AG08396 (cell line): Measurements from ENCODE around the gene ZMYND19.
"Not testable (repeated sequence)": the region's sequence is repeated elsewhere in the genome, so short reads cannot be mapped to it uniquely, and the experiment has no call there.

Source experiments
- DNase-seq: peaks from one replicate; pipeline ENCODE4 v3.0.0; 2012; ENCODE audit warnings: low spot score, mixed read lengths

Gene ZMYND19

DNA sequence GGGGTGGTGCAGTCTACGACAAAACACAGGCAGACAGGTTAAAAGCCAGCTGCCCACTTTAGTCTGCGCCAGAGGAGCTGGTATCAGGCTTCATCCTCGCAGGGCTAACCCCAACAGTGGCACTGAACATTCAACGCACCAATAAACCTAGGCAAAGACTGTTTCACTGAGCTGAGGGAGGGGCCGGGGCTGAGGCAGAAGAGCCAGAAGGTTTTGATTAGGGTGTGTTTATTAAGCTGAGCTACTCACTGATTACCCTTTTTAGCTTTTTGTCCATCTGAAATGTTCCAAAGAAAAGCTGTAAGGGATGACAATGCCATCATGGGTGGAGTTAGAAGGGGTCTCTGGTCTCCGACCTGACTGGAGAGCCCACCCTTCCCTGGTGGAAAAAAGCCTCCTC lies 1.4 kb downstream of the ZMYND19 start:
- no peak for DNase-seq

DNA sequence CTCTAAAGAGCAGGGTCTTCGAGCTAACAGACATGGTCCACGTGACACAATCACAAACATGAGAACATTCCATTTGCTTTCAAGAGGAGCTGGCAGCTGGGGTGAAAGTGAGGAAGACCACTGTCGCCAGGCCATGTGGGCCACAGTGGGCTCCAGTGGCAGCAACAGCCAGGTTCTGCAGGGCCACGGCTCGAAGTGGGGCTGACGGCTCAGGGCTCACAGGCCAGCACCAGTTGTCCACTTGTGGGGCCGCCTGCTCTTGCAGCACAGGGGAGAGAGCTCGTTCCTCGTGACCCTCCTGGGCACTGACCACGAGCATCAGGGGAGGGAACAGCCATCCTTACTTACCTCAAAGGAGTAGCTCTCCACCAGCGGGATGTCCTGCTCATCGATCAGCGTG lies 2.0 kb downstream of the ZMYND19 start:
- no peak for DNase-seq

DNA sequence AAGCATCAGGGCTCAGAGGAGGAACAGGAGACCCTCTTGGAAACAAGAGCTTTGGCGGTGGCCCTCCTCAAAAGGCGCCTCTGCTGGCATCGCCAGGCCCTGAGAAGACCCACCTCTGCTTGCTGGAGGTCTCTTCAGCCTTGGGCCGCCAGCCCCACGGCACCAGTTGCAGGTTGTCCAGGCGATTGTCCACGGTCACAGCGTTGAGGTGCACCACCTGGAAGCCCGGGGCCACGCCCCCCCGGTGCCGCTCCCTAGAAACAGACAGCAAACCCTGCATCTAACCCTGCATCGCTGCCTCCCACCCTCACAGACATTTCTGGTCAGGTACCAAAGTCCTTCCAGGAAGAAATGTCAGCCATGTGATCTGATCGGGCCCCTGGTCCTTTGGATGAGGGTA lies 3.5 kb downstream of the ZMYND19 start:
- DNase-seq: no peak

DNA sequence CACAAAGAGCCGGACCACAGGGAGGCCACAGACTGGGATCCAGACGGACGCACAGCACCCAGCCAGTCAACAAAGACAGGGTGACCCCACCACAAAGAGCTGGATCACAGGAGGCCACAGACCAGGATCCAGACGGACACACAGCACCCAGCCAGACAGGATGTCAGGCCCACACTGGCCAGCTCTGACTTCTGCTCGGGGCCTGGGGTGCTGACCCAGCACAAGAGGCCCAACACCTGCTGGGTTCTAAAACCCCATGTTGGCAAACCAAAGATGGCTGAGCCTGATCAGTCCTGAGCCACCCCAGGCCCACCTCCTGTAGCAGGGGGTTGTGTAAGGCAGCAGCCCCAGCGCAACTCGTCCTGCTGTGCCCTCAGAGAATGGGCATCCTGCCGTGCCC lies 6.4 kb downstream of the ZMYND19 start:
- no peak for DNase-seq

DNA sequence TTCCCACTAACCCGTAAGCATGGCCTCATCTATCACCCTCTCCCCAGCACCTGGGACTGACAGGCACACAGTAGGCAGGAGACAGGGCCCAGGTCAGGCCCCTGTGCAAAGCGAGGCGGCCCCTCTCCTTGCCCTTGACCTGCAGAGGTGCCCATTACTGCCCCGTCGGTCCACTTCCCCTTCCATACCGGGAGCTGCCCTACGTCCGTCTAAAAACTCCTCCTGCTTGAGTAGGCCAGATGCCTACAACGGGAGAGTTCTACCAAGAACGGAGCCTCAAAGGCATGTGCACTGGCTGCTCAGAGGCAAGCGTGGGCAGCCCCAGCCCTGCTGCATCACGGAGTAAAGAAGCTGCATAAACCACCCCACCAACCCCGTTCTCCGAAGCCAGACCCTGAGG lies 7.0 kb downstream of the ZMYND19 start:
- no peak for DNase-seq

DNA sequence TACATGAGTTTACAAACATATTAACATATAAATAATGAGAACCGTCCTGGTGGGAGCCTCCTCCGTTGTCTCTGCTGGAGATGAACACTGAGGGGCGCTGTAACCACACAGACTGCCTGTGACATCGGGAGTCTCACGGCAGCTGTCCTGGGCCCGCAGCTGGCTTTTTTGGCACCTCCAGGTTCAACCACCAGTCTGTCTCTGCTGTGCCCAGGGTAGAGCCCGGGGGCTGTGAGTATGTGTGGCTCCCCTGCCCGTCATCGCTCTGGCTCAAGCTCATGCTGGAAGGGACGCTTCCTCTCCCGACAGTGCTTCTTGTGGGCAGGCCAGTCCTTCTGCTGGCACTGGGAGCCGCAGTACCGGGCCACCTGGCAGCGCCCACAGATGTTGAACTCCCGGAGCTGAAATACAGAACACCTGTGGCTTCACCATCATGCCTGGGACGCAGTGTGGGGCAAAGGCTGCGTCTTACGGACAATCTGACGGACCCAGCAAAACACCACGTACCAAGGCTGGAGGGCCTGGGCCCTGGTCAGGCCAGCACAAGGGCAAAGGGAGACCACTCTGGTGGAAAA lies 7.9 kb downstream of the ZMYND19 start:
- DNase-seq: no peak

DNA sequence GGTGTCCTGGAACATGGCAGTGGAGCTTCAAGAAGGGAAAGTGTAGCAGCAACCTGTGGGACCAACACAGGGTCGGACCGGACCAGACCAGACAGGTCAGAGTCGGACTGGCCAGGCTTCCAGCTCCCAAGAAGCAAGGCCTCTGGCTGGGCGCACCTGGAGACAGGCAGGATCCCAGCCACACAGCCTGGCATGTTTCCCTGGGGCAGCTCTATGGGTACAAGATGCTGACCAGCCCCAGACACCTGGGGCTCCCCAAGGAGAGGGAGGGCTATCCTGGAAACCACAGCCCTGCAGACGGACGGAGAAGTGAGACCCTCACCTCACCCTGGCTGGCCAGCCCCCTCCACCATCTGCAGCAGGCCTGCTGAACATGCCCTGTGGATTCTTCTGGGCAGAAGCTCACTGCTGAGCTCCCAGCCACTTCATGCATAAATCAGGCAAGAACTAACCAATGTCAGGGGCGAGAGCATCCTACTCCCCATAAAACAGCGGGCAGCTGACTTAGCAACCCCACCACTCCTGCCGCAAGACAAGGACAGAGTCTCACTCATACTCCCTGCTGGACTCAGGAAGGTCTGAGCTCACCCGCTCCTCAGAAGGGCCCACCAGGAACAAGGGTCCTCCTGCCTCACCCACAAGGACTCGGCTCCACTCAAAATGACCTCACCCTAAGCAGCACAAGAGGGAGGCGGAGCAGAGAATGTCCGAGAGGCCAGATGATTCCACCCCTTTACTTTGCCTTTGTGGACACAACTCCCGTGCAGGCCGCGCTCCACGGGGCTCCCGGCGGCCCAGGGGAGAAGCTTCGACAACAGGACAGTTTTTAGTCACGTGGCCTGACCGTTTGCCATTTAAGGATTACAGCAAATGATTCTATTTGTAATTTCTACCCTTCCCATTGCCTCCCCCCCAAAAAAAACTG lies 8.7 kb downstream of the ZMYND19 start:
- DNase-seq: no peak

DNA sequence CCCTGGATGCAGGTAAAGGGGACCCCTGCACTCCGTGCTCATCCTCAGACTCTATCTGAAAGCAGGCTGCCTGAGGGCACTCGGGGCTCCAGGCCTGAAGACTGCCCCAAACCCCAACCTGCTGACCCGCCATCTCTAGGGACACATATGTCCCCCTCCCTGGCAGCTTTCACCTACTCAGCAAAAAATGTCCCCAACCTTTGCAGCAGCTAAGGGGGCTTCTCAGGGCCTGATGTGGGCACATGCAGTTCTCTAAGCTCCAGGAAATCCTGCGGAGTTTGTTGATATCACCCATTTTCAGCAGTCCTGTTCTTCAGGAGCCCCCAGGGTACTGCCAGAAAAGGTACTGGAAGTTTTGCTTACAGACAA lies 9.4 kb downstream of the ZMYND19 start:
- DNase-seq: no peak

DNA sequence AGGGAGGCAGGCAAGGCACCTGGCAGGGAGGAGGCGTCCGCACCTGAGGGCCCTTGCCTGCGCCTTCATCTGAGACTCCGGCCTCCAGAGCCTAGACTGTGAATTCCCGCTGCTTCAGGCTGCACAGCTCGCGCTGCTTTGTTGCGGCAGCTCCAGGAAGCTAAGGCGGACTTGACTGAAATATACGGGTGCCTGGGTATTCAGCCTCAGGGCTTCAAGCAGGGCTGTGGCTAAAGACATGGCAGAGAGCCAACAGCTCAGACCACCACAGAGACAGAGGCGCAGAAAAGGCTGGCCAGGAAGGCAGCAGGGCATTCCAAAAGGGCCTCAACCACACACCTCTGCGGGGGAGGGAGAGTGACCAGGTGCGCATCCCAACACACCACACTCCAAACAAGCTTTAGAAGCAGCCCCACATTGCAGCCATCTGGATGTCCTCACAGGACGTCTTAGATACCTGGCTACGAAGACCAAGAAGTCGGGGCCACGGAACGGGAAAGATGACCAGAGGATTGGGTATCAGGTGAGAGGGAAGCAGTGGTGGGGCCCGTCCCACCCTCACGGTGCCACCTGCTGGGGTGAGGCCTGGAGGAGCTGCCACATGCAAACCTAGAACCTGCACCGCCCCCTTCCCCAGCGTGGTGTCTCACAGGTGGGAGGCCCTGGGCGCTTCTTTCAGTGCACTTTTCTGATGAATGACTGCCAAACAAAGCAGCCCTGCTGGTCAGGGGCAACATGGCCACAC lies 9.9 kb downstream of the ZMYND19 start:
- no peak for DNase-seq

DNA sequence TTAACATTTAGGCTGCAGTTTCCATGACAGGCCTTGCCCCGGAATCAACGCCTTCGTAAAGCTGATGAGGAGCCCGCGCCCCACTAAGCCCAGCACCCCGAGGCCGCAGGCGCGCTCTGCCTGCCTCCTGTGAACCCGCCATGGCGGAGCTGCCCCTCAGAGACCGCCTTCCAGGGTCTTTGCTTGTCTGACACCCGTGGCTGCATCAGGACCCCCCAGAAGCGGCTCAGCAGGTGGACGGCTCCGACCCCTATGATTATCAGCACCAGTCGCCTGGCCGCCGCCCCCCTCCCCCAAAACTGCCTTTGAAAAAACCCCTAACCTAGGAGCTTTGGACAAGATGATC lies 11.1 kb downstream of the ZMYND19 start:
- no peak for DNase-seq

DNA sequence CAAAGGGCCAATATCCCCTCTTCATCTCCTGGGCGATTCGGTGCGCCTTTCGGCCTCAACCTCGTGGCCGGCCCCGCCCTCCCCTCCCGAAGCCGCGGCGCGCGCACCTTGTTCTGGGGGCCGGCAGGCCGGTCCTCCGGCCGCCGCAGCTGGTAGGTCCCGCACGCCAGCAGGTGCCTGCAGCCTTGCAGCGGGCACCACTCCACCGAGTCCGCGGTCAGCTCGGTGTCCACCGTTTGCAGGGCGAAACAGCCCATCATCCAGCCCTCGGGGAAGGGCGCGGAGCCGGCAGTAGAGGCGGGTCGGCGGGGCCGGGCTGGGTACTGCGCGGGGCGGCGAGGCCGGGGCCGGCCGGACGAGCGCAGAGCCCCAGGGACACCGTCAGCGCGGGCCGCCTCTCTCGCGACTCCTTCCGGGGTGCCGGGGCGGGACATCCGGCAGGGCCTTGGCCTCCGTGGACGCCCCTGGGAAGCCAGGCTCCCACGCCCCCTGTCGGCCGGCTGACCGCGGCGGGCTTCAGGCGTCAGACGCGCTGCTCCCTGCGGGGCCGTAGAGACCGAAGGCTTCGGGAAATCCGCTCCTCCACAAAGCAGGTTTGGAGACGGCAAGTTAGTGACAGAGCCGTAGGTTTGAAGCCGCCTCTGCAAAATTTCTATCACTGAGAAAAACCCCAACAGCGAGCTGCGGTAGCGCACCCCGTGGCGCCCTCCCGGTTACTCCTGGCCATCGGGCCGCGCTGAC lies 11.6 kb downstream of the ZMYND19 start, which contains the start of gene DPH7:
Gene DPH7 (minus strand): TSS at position 408 of the 741 bp plus-strand sequence. CDS start 148 bp downstream, at position 260.
- DNase-seq: peak; percentile 99

DNA sequence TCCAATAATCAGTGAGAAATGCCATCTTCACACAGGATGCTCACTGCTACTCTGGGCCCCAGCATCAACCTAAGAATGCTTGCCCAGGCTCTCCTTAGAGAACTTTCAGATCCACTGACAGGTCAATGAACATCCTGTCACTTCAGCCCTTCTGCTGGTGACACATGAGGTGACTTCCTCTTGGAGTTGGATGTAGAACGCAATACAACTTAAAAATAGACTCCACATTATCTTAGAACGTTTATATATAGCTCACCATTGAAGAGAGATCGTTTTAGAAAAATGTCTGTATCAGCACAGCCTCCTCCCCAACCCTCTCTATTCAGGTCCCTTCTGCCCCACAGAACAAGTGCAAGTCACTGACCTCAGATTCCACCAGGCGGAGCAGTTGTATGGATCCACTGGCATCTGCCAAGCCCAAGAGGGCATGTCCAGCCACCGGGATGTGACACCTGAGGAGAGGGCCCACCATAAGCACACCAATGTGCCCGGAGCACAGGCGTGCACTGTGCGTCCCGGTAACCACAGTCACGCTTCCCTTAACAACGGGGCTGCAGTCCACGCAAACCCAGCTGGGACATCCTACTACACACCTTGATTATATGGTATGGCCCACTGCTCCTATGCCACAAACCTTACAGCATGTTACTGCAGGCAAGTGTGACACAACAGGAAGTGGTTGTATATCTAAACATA lies 14.4 kb downstream of the ZMYND19 start:
- DNase-seq: no peak

DNA sequence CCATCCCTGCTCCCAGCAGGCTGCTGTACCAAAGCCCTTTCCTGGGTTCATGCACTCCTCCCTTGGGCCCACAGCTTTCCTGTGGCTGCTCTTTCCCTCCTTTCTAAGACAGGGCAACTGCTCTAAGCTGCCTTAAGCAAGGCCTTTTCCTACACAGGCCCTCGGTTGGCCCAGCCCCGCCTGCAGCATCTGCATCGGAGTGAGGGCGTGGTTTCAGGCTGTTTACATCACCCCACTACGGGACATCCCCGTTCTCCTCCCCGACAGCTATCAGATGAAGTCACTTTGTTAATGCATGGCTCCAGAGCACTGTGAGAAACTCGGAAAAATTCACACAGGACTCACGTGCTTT lies 15.0 kb downstream of the ZMYND19 start:
- DNase-seq: no peak

DNA sequence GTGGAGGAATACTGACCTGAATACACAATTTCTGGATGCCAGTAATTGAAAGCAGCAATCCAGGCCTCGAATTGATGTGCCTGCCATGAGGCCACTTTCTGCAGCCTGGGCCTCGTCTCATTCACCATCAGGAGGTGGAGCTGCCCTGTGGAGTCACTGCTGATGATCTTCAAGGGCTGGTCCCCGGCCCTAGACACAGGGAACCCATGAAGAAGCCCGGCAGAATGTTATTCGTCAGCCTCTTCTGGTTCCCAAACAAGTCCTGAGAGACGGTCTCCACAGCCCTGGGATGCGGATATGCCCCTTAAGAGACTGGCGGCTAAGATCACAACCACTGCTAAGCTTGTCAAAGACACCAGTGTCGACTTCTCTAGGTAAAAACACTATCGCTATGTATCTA lies 16.1 kb downstream of the ZMYND19 start:
- DNase-seq: no peak

DNA sequence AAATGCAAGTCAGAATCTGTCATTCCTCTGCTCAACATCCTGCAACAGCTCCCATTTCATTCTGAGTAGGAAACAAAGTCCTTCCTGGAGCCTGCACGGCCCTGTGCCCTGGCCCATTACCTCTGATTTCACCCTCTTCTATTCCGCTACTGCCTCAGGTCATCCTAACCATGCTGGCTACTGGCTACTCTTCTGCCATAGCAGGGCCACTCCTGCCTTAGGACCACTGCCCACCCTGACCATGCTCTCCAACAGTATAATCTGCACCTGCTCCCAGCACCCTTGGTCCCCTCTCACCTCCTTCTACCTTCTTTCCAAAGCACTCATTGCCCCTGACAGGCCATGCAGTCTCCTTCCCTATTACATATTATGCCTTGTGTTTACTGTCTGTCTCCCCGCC lies 19.7 kb downstream of the ZMYND19 start:
- no peak for DNase-seq

DNA sequence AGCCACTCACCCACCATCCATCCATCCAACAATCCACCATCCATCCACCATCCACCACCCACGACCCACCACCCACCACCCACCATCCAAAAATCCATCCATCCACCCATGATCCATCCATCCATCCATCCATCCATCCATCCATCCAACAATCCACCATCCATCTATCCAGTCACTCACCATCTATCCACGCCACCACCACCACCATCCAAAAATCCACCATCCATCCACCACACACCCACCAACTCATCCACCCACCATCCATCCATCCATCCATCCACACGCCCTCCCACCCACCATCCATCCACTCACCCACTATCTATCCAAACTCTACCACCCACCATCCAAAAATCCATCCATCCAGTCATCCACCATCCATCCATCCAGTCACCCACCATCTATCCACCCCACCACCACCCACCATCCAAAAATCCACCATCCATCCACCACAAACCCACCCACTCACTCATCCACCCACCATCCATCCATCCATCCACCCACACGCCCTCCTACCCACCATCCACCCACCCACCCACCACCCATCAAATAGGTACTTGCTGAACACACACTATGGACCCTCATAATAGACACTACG lies 20.6 kb downstream of the ZMYND19 start:
- no peak for DNase-seq

DNA sequence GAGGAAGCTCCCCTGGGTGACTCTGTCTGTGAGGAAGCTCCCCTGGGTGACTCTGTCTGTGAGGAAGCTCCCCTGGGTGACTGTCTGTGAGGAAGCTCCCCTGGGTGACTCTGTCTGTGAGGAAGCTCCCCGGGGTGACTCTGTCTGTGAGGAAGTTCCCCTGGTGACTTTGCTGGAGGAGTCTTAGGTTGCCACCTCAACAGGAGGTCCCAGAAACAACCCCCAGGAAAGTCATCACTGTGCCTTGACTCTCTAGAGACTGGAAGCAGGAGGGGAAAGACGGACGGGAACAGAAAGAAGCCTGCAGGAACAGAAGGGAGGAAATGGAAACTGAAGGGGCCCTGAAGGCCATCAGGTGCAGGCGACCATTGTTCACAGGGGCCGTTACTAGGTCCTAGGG lies 21.9 kb downstream of the ZMYND19 start:
- not testable (repeated sequence) for DNase-seq

DNA sequence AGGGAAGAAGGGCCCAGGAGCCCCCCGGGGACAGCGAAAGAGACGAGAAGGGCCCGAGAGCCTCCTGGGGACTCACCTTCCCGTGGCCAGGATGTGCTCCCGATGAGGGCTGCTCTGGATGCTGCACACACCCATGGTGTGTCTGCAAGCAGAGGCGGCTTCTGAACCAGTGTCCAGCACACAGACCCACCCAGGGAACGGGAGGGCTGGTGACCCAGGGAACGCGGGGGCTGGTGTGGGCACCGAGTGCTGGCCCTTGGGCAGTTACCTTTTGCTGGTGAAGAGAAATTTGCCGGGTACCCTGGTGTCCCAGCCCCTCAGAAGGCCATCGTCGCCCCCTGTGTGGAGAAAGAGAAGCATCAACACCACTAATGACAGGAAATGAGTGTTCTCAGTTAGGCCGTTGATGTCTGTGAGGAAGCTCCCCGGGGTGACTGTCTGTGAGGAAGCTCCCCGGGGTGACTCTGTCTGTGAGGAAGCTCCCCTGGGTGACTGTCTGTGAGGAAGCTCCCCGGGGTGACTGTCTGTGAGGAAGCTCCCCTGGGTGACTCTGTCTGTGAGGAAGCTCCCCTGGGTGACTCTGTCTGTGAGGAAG lies 25.4 kb downstream of the ZMYND19 start:
- no peak for DNase-seq

DNA sequence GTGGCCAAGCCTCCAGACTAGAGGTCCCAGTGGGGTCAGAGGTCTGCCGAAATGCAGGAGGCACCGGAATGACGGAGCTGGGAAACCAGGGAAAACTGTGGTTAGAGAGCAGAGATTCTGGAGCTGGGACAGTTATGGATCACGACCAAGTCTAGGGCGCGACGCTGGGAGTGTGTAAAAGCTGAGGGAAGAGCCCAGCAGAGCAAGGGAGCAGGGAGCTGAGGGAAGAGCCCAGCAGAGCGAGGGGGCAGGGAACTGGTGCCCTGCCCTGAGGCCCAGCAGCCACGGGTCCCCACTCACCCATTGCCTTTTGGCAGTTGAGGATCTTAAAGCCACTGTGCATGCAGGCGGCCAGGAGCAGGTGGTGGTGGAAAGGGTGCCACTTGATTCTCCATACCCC lies 26.2 kb downstream of the ZMYND19 start:
- DNase-seq: no peak

DNA sequence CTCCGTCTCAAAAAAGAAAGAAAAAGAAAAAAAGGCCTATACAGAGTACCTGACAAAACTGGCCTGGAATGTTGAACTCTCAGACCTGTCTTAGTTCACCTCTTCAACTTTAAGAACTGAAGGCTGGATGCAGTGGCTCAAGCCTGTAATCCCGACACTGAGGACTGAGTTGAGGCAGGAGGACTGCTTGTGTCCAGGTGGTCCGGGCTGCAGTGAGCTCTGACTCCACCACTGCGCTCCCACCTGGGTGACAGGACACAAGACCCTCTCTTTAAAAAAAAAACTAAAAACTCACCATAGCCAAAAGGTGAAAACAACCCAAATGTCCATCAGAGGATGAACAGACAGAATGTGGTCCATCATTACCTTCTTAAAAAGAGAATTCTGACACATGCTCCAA lies 32.2 kb downstream of the ZMYND19 start:
- DNase-seq: no peak
